CD8-positive, alpha-beta memory T cell (primary cell): ENCODE data around the gene PRIM2. TPM values are rescaled to one million over a fixed set of nuclear protein-coding genes. Genes with fewer than 3 reads are reported as not detected.
A peak's percentile ranks its signal among the peaks of the same experiment; 100 is the strongest.
"Not testable (repeated sequence)": the region's sequence is repeated elsewhere in the genome, so short reads cannot be mapped to it uniquely, and the experiment has no call there.

Source experiments
- CTCF ChIA-PET: fragments of 350-600 bp; sonication (Branson Sonifier 250); formaldehyde crosslinking; loops from one replicate; lab custom pipeline; 2021; ENCODE audit warnings: antibody characterized with exemption; lab: Charles Lee
- POLR2A ChIA-PET: fragments of 350-600 bp; sonication (Branson Sonifier 250); formaldehyde crosslinking; loops from one replicate; lab custom pipeline; 2021; ENCODE audit warnings: antibody characterized with exemption; lab: Charles Lee
- DNase-seq, 5 donors: peaks; one replicate each; pipeline versions ENCODE4 v3.0.0 to v3.0.0-alpha.2; 2020 to 2022; ENCODE audit warnings: mixed read lengths in 1 of 5
- H3K27ac ChIP-seq: one replicate; pipeline ENCODE4 v1.7.0; 2013; ENCODE audit warnings: low read depth, mild to moderate bottlenecking, low read length, moderate library complexity
- H3K27me3 ChIP-seq: 2 replicates; pipeline ENCODE4 v1.7.0; 2013; ENCODE audit warnings: low read length, mild to moderate bottlenecking; ENCODE audit not compliant: insufficient read depth, poor library complexity, severe bottlenecking
- H3K36me3 ChIP-seq: 2 replicates; pipeline ENCODE4 v1.7.0; 2013; ENCODE audit warnings: mild to moderate bottlenecking, low read length, moderate library complexity; ENCODE audit not compliant: insufficient read depth
- H3K4me1 ChIP-seq: 2 replicates; pipeline ENCODE4 v1.7.0; 2013; ENCODE audit warnings: mild to moderate bottlenecking, low read length, moderate library complexity; ENCODE audit not compliant: insufficient read depth
- H3K4me3 ChIP-seq: 2 replicates; pipeline ENCODE4 v1.7.0; 2013; ENCODE audit warnings: mild to moderate bottlenecking, low read length
- H3K9me3 ChIP-seq: 2 replicates; pipeline ENCODE4 v1.7.0; 2013; ENCODE audit warnings: mild to moderate bottlenecking, low read length
- H3K27ac Mint-ChIP-seq, 8 donors: one replicate each; pipeline ENCODE4 v1.8.0; 2020 to 2021; ENCODE audit warnings: mixed read lengths in 8 of 8, mild to moderate bottlenecking in 6 of 8, inconsistent platforms in 3 of 8, moderate library complexity in 3 of 8
- H3K27me3 Mint-ChIP-seq, 2 donors: one replicate each; pipeline ENCODE4 v1.8.0; 2020 to 2021; ENCODE audit warnings: mixed read lengths in 2 of 2, mild to moderate bottlenecking in 1 of 2, moderate library complexity in 1 of 2
- H3K36me3 Mint-ChIP-seq, 3 donors: one replicate each; pipeline ENCODE4 v1.8.0; 2020 to 2021; ENCODE audit warnings: mixed read lengths in 3 of 3, inconsistent platforms in 1 of 3, mild to moderate bottlenecking in 1 of 3
- H3K4me1 Mint-ChIP-seq, 3 donors: one replicate each; pipeline ENCODE4 v1.8.0; 2020 to 2021; ENCODE audit warnings: mixed read lengths in 3 of 3, inconsistent platforms in 1 of 3, mild to moderate bottlenecking in 1 of 3
- H3K4me3 Mint-ChIP-seq, 7 donors: one replicate each; pipeline ENCODE4 v1.8.0; 2020 to 2021; ENCODE audit warnings: mixed read lengths in 7 of 7, mild to moderate bottlenecking in 6 of 7, moderate library complexity in 4 of 7, inconsistent platforms in 2 of 7
- H3K9me3 Mint-ChIP-seq, 5 donors: one replicate each; pipeline ENCODE4 v1.8.0; 2020 to 2022; ENCODE audit warnings: mixed read lengths in 5 of 5, mild to moderate bottlenecking in 3 of 5, moderate library complexity in 2 of 5, inconsistent platforms in 1 of 5
- polyA plus RNA-seq: library from polyadenylated mRNA; unstranded; fragments of 300-500 nt; fragmentation: Illumina TruSeq; gene quantifications from one replicate; pipeline ENCODE4 v1.2.3, GENCODE V29; 2021
- total RNA-seq, 2 experiments: library from RNA; stranded (reverse); gene quantifications; one replicate each; pipeline ENCODE4 v1.2.3, GENCODE V29; 2021

Gene PRIM2
- total and polyA plus RNA-seq, 3 experiments from 2014 or later: 7.0 to 35.2 (median 34.8) TPM

DNA sequence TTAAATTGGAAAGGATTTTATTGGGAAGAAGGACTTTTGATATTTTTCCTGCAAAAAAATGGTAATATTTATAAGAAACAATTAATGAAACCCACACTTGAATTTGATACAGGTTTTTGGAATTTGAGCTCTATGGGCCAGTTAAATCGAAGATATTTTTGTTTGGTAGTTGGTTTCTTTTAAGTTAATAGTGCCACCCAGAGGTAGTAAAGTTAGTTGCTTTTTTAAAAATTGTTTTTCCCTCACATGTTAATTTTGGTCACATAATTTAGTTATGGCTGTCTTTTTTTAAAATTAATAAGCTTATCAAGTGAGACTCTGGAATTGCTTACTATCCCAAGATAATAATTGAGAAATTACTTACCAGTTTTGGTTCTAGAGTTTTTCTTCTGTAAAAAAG, 7.1 kb downstream of the PRIM2 start:
- Histone ChIP-seq H3K27ac (no peak overlapping the region), H3K9me3 (no peaks in the 10 kb centered on the region), H3K27me3 (no peaks in the 10 kb centered on the region), H3K4me1 (no peaks in the 10 kb centered on the region), H3K36me3 (peaks cover 9% of the 10 kb centered on the region), H3K4me3 (no peak overlapping the region)
- peaks cover 16 to 37% (median 24%) of the 10 kb centered on the region in 3 donors for H3K4me1 Mint-ChIP-seq
- DNase-seq: peak in 1 of 5 donors; percentile 5
- CTCF ChIA-PET: no interaction called here
- H3K27me3 Mint-ChIP-seq: no peaks in the 10 kb centered on the region
- peaks cover 17 to 84% (median 40%) of the 10 kb centered on the region in 3 donors for H3K36me3 Mint-ChIP-seq
- H3K4me3 Mint-ChIP-seq: no peak overlapping the region
- peaks cover 0 to 4% (median 3%) of the 10 kb centered on the region in 5 donors for H3K9me3 Mint-ChIP-seq
- POLR2A ChIA-PET: no interaction called here
- no peak overlapping the region for H3K27ac Mint-ChIP-seq

GRCh38 chr6:57327311-57327710, 9.9 kb downstream of the PRIM2 start:
- H3K36me3 ChIP-seq: peaks cover 6% of the 10 kb centered on the region
- H3K27ac Mint-ChIP-seq: no peak overlapping the region
- no peaks in the 10 kb centered on the region for H3K27me3 ChIP-seq
- H3K27ac ChIP-seq: no peak overlapping the region
- peaks cover 44 to 80% (median 51%) of the 10 kb centered on the region in 3 donors for H3K36me3 Mint-ChIP-seq
- H3K4me1 ChIP-seq: no peaks in the 10 kb centered on the region
- CTCF ChIA-PET: no interaction called here
- H3K9me3 Mint-ChIP-seq: peaks cover 4 to 12% (median 8%) of the 10 kb centered on the region in 5 donors
- no peaks in the 10 kb centered on the region for H3K9me3 ChIP-seq
- no peak for DNase-seq
- H3K4me3 ChIP-seq: no peak overlapping the region
- peaks cover 7 to 27% (median 26%) of the 10 kb centered on the region in 3 donors for H3K4me1 Mint-ChIP-seq
- POLR2A ChIA-PET: no interaction called here
- H3K4me3 Mint-ChIP-seq: no peak overlapping the region
- no peaks in the 10 kb centered on the region for H3K27me3 Mint-ChIP-seq

GRCh38 chr6:57328074-57328473, 10.6 kb downstream of the PRIM2 start:
- H3K36me3 Mint-ChIP-seq: peaks cover 52 to 78% (median 52%) of the 10 kb centered on the region in 3 donors
- Histone ChIP-seq H3K27me3 (no peaks in the 10 kb centered on the region), H3K4me1 (no peaks in the 10 kb centered on the region), H3K27ac (no peak overlapping the region), H3K4me3 (no peak overlapping the region), H3K9me3 (no peaks in the 10 kb centered on the region), H3K36me3 (peaks cover 6% of the 10 kb centered on the region)
- CTCF ChIA-PET: no interaction called here
- H3K9me3 Mint-ChIP-seq: peaks cover 7 to 12% (median 10%) of the 10 kb centered on the region in 5 donors
- peaks cover 7 to 31% (median 25%) of the 10 kb centered on the region in 3 donors for H3K4me1 Mint-ChIP-seq
- H3K27me3 Mint-ChIP-seq: no peaks in the 10 kb centered on the region
- no peak overlapping the region for H3K4me3 Mint-ChIP-seq
- no peak for DNase-seq
- H3K27ac Mint-ChIP-seq: no peak overlapping the region
- POLR2A ChIA-PET: no interaction called here

GRCh38 chr6:57329933-57330332, 12.5 kb downstream of the PRIM2 start:
- ChIA-PET POLR2A (no interaction called here), CTCF (interaction anchor here (1.2 to 1.3 kb wide), 2 partner anchors 11 to 14 kb away, joined by 3 read pairs; no protein-coding TSS in a partner anchor)
- no peaks in the 10 kb centered on the region for H3K9me3 ChIP-seq
- H3K4me1 ChIP-seq: no peaks in the 10 kb centered on the region
- Mint-ChIP-seq H3K4me3 (no peak overlapping the region), H3K27me3 (no peaks in the 10 kb centered on the region), H3K4me1 (peaks cover 13 to 39% (median 26%) of the 10 kb centered on the region in 3 donors), H3K9me3 (peaks cover 7 to 12% (median 10%) of the 10 kb centered on the region in 5 donors), H3K36me3 (peaks cover 61 to 78% (median 66%) of the 10 kb centered on the region in 3 donors), H3K27ac (no peak overlapping the region)
- H3K4me3 ChIP-seq: no peak overlapping the region
- no peak for DNase-seq
- H3K27ac ChIP-seq: no peak overlapping the region
- H3K27me3 ChIP-seq: no peaks in the 10 kb centered on the region
- peaks cover 6% of the 10 kb centered on the region for H3K36me3 ChIP-seq

DNA sequence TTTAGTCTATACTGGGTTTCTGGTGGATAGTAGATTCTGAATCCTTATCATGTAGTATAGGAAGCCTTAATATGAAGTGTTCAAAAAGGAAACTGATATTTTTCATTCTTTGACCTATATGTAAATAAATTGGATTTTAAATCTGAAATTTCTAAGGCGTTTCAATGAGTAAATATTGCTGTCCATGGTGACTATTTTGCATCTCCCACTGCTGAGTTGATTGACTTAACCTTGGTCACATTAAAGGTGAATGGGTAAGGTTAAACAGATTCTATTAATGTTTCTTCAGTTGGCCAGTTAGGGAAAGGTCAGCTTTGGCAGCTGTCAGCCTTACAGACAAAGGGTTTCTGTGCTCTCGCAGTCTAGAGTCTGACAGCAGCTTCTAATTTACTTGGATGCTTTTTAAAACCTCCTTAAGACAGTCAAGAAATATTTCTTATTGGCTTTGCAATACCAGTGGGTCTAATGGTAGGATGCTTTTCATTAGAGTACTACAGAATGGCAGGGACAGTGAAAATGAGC, 24.8 kb downstream of the PRIM2 start:
- POLR2A ChIA-PET: no interaction called here
- no peaks in the 10 kb centered on the region for H3K36me3 ChIP-seq
- no peak overlapping the region for H3K4me3 ChIP-seq
- H3K9me3 ChIP-seq: no peaks in the 10 kb centered on the region
- Mint-ChIP-seq H3K4me1 (peaks cover 4 to 17% (median 12%) of the 10 kb centered on the region in 3 donors), H3K27ac (peak overlapping the region in 2 of 8 donors; percentile 23 to 43), H3K36me3 (peaks cover 0 to 4% (median 2%) of the 10 kb centered on the region in 3 donors), H3K9me3 (no peaks in the 10 kb centered on the region), H3K4me3 (no peak overlapping the region), H3K27me3 (no peaks in the 10 kb centered on the region)
- DNase-seq: no peak
- no peak overlapping the region for H3K27ac ChIP-seq
- no peaks in the 10 kb centered on the region for H3K4me1 ChIP-seq
- H3K27me3 ChIP-seq: no peaks in the 10 kb centered on the region
- CTCF ChIA-PET: no interaction called here

DNA sequence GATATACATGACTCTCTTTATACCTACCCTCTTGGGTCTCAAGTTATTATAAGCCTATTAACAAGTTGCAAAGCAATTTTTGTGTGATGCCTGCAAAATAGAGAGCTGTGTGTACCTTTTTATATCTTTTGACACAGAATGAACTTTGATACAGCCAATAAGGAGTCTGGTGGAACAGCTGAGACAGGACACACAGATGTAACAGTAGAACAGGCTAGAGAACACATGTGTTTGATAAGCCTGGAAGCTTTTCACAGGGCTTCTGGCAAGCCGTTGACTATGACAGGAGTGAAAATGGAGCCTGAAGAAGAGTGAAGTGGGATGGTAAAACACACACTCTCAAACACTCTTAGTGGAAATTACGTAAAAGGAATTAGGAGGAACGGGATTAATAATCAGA, 25.9 kb downstream of the PRIM2 start:
- H3K4me3 ChIP-seq, H3K27me3 Mint-ChIP-seq, H3K4me3 Mint-ChIP-seq, H3K9me3 ChIP-seq, H3K27ac ChIP-seq, H3K36me3 ChIP-seq, H3K4me1 ChIP-seq, H3K36me3 Mint-ChIP-seq, DNase-seq, H3K27me3 ChIP-seq, H3K9me3 Mint-ChIP-seq, CTCF ChIA-PET, POLR2A ChIA-PET: not testable (repeated sequence)
- Mint-ChIP-seq H3K27ac (peak overlapping the region in 2 of 8 donors; percentile 11 to 62), H3K4me1 (peaks cover 10 to 28% (median 20%) of the 10 kb centered on the region in 3 donors)

- H3K9me3 ChIP-seq, H3K27ac Mint-ChIP-seq, H3K36me3 ChIP-seq, H3K4me1 ChIP-seq, H3K4me3 ChIP-seq, H3K27me3 Mint-ChIP-seq, H3K27ac ChIP-seq, H3K36me3 Mint-ChIP-seq, POLR2A ChIA-PET, H3K27me3 ChIP-seq, CTCF ChIA-PET, H3K9me3 Mint-ChIP-seq, H3K4me3 Mint-ChIP-seq, DNase-seq: not testable (repeated sequence)
- H3K4me1 Mint-ChIP-seq: peaks cover 16 to 41% (median 26%) of the 10 kb centered on the region in 3 donors
Measured at GRCh38 chr6:57346715-57347114, 29.3 kb downstream of the PRIM2 start.

GRCh38 chr6:57347597-57347996, 30.2 kb downstream of the PRIM2 start:
- H3K4me1 Mint-ChIP-seq: peaks cover 16 to 37% (median 26%) of the 10 kb centered on the region in 3 donors
- H3K27ac ChIP-seq, H3K27me3 ChIP-seq, H3K27me3 Mint-ChIP-seq, POLR2A ChIA-PET, H3K9me3 ChIP-seq, H3K4me3 Mint-ChIP-seq, H3K36me3 ChIP-seq, H3K9me3 Mint-ChIP-seq, H3K27ac Mint-ChIP-seq, H3K4me3 ChIP-seq, H3K36me3 Mint-ChIP-seq, DNase-seq, CTCF ChIA-PET, H3K4me1 ChIP-seq: not testable (repeated sequence)
